Measurements from ENCODE around the gene BHMT2.

DNA sequence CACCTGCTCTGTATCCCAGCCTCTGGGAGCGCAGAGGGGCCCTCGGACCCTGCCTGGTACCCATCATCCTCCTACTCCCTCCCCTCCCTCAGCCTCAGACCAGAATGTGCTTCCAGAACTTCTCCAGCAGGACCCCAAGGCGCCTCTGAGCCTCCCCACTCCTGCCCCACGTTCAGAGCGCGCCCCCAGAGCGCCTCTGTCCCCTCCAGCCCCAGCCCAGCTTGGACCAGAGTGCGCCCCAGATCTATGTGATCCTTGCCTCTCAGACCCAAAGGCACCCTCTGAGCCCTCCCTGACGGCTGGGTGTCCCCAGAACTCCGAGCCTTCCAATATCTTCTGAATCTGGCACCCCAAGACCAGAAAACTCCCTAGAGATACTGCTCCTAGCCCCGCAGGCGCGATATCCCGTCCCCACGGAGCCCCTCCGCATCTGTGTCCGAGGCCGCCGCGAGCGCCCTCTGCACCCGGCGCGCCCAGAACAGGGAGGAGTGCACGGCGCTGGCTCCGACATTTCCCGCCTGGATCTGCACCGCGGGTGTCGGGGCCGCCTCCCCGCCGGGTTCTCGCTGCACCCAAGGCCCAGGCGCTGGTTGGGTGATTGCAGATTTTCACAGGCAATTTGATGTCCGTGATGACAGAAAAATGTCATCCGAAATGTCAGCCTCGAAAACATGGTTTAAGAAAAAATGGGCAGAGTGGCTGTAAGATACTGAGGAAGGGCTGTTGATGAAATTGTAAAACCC lies 42.6 kb downstream of the BHMT2 start:
- no peak for TF ChIP-seq MXI1 (IDR thresholded peaks at IDR 0.05; ENCODE audit: low read depth, low read length)
- TF ChIP-seq, protein P1, sequence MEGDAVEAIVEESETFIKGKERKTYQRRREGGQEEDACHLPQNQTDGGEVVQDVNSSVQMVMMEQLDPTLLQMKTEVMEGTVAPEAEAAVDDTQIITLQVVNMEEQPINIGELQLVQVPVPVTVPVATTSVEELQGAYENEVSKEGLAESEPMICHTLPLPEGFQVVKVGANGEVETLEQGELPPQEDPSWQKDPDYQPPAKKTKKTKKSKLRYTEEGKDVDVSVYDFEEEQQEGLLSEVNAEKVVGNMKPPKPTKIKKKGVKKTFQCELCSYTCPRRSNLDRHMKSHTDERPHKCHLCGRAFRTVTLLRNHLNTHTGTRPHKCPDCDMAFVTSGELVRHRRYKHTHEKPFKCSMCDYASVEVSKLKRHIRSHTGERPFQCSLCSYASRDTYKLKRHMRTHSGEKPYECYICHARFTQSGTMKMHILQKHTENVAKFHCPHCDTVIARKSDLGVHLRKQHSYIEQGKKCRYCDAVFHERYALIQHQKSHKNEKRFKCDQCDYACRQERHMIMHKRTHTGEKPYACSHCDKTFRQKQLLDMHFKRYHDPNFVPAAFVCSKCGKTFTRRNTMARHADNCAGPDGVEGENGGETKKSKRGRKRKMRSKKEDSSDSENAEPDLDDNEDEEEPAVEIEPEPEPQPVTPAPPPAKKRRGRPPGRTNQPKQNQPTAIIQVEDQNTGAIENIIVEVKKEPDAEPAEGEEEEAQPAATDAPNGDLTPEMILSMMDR (IDR thresholded peaks at IDR 0.05): no peak
- TF ChIP-seq RAD21 (IDR thresholded peaks at IDR 0.05; ENCODE audit: low read length): no peak
- no peak for TF ChIP-seq FOXM1 (IDR thresholded peaks at IDR 0.05; ENCODE audit: low read depth)
- no peak for TF ChIP-seq SIN3A (IDR thresholded peaks at IDR 0.05; ENCODE audit: borderline replicate concordance, low read depth, low read length)
- TF ChIP-seq JUND (IDR thresholded peaks at IDR 0.05): no peak
- TF ChIP-seq FOSL2 (IDR thresholded peaks at IDR 0.05; ENCODE audit: borderline replicate concordance, low read depth): no peak
- no peak for TF ChIP-seq TCF12 (IDR thresholded peaks at IDR 0.05)
- TF ChIP-seq, protein P2, sequence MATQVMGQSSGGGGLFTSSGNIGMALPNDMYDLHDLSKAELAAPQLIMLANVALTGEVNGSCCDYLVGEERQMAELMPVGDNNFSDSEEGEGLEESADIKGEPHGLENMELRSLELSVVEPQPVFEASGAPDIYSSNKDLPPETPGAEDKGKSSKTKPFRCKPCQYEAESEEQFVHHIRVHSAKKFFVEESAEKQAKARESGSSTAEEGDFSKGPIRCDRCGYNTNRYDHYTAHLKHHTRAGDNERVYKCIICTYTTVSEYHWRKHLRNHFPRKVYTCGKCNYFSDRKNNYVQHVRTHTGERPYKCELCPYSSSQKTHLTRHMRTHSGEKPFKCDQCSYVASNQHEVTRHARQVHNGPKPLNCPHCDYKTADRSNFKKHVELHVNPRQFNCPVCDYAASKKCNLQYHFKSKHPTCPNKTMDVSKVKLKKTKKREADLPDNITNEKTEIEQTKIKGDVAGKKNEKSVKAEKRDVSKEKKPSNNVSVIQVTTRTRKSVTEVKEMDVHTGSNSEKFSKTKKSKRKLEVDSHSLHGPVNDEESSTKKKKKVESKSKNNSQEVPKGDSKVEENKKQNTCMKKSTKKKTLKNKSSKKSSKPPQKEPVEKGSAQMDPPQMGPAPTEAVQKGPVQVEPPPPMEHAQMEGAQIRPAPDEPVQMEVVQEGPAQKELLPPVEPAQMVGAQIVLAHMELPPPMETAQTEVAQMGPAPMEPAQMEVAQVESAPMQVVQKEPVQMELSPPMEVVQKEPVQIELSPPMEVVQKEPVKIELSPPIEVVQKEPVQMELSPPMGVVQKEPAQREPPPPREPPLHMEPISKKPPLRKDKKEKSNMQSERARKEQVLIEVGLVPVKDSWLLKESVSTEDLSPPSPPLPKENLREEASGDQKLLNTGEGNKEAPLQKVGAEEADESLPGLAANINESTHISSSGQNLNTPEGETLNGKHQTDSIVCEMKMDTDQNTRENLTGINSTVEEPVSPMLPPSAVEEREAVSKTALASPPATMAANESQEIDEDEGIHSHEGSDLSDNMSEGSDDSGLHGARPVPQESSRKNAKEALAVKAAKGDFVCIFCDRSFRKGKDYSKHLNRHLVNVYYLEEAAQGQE (IDR thresholded peaks at IDR 0.05; ENCODE audit: low read depth, low read length): no peak
- no peak for TF ChIP-seq EP300 (IDR thresholded peaks at IDR 0.05; ENCODE audit: borderline replicate concordance in 1 of 2, low read depth in 1 of 2, low read length in 1 of 2)
- TF ChIP-seq POLR2AphosphoS5 (IDR thresholded peaks at IDR 0.05; ENCODE audit: low read depth, low read length): no peak

Data from SK-N-SH (cell line).